ENCODE results near the gene MAP1B.

The MAP1B gene

DNA sequence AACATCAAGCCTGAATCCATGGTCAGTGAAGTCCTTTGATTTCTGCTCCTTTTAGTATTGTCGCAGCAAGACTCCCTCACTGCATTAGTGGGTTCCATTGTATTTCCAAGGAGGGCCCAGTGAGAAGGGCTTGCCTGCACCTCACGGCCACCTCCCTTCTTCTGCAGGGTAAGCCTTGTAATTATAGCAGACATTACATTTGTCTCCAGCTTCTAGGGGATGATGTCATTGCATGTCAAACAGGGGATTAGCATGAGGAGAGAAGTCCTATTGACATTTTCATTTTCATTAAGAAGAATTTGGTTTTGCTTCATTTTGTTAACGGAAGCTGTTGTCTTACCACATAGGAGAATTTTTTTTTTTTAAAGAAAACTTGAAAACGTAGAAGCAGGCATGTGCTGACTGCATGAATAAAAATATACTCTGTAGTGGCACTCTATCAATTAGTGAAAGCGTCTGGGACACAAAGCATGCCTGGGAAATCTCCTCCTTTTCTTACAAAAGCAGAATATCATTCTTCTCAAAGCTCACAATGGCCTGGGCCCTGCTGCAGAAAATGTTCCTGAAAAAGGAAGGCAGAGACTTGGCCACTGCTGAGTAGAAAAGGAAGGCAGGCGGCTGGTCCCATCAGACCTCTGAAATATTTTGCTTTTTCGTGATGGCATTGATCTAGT, 27.1 kb downstream of the MAP1B start:
- no peak overlapping the region for H3K4me3 ChIP-seq (replicated peaks; ENCODE audit: low read depth, low read length)
- DNase-seq (ENCODE audit: extremely low read depth, low read depth) = no peak
- TF ChIP-seq, protein P1, sequence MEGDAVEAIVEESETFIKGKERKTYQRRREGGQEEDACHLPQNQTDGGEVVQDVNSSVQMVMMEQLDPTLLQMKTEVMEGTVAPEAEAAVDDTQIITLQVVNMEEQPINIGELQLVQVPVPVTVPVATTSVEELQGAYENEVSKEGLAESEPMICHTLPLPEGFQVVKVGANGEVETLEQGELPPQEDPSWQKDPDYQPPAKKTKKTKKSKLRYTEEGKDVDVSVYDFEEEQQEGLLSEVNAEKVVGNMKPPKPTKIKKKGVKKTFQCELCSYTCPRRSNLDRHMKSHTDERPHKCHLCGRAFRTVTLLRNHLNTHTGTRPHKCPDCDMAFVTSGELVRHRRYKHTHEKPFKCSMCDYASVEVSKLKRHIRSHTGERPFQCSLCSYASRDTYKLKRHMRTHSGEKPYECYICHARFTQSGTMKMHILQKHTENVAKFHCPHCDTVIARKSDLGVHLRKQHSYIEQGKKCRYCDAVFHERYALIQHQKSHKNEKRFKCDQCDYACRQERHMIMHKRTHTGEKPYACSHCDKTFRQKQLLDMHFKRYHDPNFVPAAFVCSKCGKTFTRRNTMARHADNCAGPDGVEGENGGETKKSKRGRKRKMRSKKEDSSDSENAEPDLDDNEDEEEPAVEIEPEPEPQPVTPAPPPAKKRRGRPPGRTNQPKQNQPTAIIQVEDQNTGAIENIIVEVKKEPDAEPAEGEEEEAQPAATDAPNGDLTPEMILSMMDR (IDR thresholded peaks at IDR 0.05; ENCODE audit: low read depth, low read length, missing control alignments) = no peak

DNA sequence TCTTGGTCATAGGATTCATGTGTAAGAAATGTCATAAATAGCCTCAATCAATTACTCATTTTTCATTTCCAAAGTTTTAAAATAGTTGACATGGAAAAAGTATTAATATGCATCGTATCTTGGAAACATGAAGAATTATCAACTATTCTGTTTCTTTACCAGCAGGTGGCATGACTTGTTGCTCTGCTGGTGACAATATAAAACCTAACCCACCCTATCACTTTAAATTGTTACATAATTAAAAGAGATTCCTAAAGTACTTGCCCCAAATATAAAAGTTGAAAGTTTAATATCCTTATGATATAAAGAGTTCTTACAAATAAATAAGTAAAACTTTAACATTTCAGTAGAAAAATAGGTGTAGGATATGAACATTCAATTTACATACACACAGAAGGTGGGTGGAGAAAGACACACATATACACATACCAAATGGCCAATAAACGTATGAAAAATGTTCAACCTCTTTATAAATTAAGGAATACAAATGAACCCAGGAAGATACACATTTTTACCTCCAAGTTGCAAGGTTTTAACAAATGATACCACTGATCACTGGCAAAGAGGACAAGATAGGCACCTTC, 30.6 kb downstream of the MAP1B start:
- no peak for DNase-seq (ENCODE audit: extremely low read depth, low read depth)
- H3K4me3 ChIP-seq (replicated peaks; ENCODE audit: low read depth, low read length) = no peak overlapping the region
- TF ChIP-seq, protein P1 (IDR thresholded peaks at IDR 0.05; ENCODE audit: low read depth, low read length, missing control alignments) = peak; percentile 29

DNA sequence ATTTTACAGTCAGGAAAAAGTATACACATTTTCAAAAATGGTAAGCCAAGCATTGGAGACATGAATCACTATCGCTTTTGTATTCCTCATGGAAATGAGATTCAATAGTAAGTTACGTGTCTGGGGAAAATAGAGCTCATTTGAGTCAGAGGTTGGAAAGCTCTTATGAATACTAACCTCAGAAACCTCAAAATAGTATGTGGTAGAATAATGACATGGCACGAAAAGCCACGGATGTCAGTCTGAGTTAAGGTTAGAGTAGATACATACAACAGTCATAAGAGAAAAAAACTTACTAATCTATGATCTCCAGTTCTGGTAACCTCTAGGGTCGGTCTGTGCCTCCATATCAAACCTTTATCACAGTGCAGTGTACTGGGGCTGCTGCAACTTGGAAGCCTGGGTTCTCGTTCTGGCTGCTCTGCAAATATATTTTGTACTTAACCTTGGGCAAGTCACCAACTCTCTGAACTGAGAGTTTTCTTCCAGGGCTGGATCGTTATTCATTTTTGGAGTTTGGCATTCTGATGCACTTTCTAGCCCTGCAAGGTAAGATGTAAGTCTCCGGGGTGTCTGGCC, 31.8 kb downstream of the MAP1B start:
- TF ChIP-seq, protein P1 (IDR thresholded peaks at IDR 0.05; ENCODE audit: low read depth, low read length, missing control alignments) = no peak
- DNase-seq (ENCODE audit: extremely low read depth, low read depth) = peak; percentile 69
- H3K4me3 ChIP-seq (replicated peaks; ENCODE audit: low read depth, low read length) = no peak overlapping the region

DNA sequence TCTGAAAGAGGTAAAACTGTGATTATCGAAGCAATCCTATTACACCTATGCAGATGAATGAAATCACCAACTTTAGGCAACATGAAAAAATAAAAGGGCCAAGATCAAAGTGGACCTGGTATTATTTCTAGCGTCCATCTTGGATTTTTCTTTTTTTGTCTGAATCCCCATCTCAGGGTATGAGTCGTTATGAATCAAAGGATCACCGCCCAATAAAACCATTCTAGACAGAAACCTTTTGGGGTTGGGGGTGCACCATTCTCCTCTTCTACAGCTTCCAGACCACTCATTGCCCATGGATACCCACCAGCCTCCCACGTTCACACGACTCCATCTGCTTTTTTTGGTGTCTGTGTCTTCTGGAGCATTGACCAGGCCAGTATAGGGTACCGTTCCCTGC, 33.4 kb downstream of the MAP1B start:
- no peak for DNase-seq (ENCODE audit: extremely low read depth, low read depth)
- H3K4me3 ChIP-seq (replicated peaks; ENCODE audit: low read depth, low read length) = no peak overlapping the region
- TF ChIP-seq, protein P1 (IDR thresholded peaks at IDR 0.05; ENCODE audit: low read depth, low read length, missing control alignments) = no peak

DNA sequence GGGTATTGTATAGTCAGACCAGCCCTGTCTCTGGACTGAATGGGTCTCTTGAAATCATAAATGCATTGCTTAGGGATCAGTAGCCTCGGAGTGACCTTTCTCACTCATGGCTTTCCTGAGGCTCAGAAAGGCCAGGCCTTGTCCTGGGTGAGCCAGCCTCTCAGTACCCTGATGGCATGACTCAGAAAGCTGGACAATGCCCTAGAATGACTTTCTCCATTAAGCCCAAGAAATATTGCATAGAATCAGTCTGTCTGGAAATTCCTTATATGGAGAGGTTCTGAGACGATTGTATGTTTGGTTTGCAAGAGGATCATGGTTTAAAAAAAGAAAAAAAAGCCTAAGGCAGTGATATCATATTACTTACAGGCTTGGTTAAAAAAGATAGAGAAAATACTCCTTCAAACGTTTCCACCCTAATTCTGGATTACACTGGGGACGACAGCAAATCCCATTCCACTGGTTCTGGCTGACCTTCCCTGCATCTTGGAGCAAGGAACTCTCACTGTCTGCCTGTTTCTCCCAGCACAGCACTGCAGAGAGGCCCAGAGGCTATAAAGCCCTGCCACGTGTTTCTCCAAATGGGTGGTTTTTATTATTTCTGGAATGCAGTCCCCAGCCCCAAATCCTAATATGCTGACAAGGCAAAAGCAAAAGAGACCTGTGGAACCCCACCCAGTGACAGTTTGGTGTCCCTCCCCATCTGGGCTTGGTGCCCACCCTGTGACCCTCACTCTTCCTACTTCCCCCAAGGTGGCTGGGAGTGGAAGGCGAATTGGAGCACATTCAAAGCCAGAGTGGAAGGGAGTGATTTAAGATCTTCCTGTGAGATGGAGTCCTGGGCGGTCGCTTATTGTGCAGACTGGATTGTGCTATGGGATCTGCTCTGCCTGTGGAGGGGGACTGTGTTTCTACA, 34.4 kb downstream of the MAP1B start:
- TF ChIP-seq, protein P1 (IDR thresholded peaks at IDR 0.05; ENCODE audit: low read depth, low read length, missing control alignments) = no peak
- no peak overlapping the region for H3K4me3 ChIP-seq (replicated peaks; ENCODE audit: low read depth, low read length)
- DNase-seq (ENCODE audit: extremely low read depth, low read depth) = peak; percentile 70

DNA sequence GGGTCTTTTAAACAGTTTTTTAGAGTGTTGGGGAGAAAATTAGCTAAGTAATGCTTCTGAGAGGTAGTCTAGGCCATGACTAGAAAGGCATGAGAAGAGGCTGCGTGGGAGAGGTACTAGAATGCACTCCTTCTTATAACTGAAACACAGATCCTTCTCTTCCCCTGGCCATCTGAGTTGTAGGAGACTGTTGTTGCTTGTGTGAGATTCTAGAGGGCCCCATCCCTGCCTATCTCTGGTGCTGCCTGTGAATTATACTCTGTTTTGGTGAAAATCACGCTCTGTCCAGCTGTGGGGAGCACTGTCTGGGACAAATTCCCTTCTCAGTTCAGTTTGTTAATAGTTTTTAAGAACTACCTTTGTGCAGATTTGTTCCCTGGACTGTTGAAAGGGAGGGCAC, 37.5 kb downstream of the MAP1B start:
- no peak for DNase-seq (ENCODE audit: extremely low read depth, low read depth)
- no peak overlapping the region for H3K4me3 ChIP-seq (replicated peaks; ENCODE audit: low read depth, low read length)
- TF ChIP-seq, protein P1 (IDR thresholded peaks at IDR 0.05; ENCODE audit: low read depth, low read length, missing control alignments) = no peak
